Measurements from ENCODE around the gene GYG2.

Gene GYG2

GRCh38 chrX:2841537-2841936 is 12.8 kb downstream of the GYG2 start:
- no peaks in the 10 kb centered on the region for H4K20me1 ChIP-seq (ENCODE audit: low read depth, low read length)
- H2AFZ ChIP-seq (ENCODE audit: low read depth, low read length, severe bottlenecking) = no peak overlapping the region
- H3K9me2 ChIP-seq (replicated peaks; ENCODE audit: insufficient read depth, low read length) = no peaks in the 10 kb centered on the region
- no peaks in the 10 kb centered on the region for H3K27me3 ChIP-seq (ENCODE audit: low read length)
- H3K4me3 ChIP-seq (ENCODE audit: insufficient read depth, low read length, poor library complexity, severe bottlenecking) = no peak overlapping the region
- no peaks in the 10 kb centered on the region for H3F3A ChIP-seq (ENCODE audit: insufficient read depth)
- H3K36me3 ChIP-seq (ENCODE audit: low read length) = no peaks in the 10 kb centered on the region
- no peak overlapping the region for H3K4me2 ChIP-seq (ENCODE audit: low read depth, low read length, poor library complexity, severe bottlenecking)
- no peaks in the 10 kb centered on the region for H3K9me3 ChIP-seq (ENCODE audit: insufficient read depth, low read length)
- no peak overlapping the region for H3K9ac ChIP-seq (ENCODE audit: low read length)
- no peak overlapping the region for H3K27ac ChIP-seq (ENCODE audit: low read depth, low read length)
- no peaks in the 10 kb centered on the region for H3K79me2 ChIP-seq (ENCODE audit: insufficient read depth, low read length)
- no peak for TF ChIP-seq CTCF (IDR thresholded peaks at IDR 0.05; ENCODE audit: insufficient read depth, low read length, poor library complexity, severe bottlenecking)
- no peak for TF ChIP-seq EZH2phosphoT487 (conservative IDR thresholded peaks at IDR 0.05; ENCODE audit: low read length)

GRCh38 chrX:2846992-2847391 is 18.3 kb downstream of the GYG2 start:
- TF ChIP-seq EZH2phosphoT487 (conservative IDR thresholded peaks at IDR 0.05; ENCODE audit: low read length) (no peak), CTCF (IDR thresholded peaks at IDR 0.05; ENCODE audit: insufficient read depth, low read length, poor library complexity, severe bottlenecking) (no peak)
- H3K27me3 ChIP-seq (ENCODE audit: low read length) = no peaks in the 10 kb centered on the region
- no peak overlapping the region for H3K9ac ChIP-seq (ENCODE audit: low read length)
- H3F3A ChIP-seq (ENCODE audit: insufficient read depth) = no peaks in the 10 kb centered on the region
- no peaks in the 10 kb centered on the region for H3K36me3 ChIP-seq (ENCODE audit: low read length)
- no peak overlapping the region for H3K27ac ChIP-seq (ENCODE audit: low read depth, low read length)
- H3K4me3 ChIP-seq (ENCODE audit: insufficient read depth, low read length, poor library complexity, severe bottlenecking) = no peak overlapping the region
- no peaks in the 10 kb centered on the region for H4K20me1 ChIP-seq (ENCODE audit: low read depth, low read length)
- no peak overlapping the region for H3K4me2 ChIP-seq (ENCODE audit: low read depth, low read length, poor library complexity, severe bottlenecking)
- H3K9me3 ChIP-seq (ENCODE audit: insufficient read depth, low read length) = no peaks in the 10 kb centered on the region
- no peak overlapping the region for H2AFZ ChIP-seq (ENCODE audit: low read depth, low read length, severe bottlenecking)
- no peaks in the 10 kb centered on the region for H3K79me2 ChIP-seq (ENCODE audit: insufficient read depth, low read length)
- H3K9me2 ChIP-seq (replicated peaks; ENCODE audit: insufficient read depth, low read length) = no peaks in the 10 kb centered on the region

GRCh38 chrX:2848871-2849301 is 20.2 kb downstream of the GYG2 start:
- Histone ChIP-seq H2AFZ (ENCODE audit: low read depth, low read length, severe bottlenecking) (no peak overlapping the region), H3F3A (ENCODE audit: insufficient read depth) (no peaks in the 10 kb centered on the region), H3K4me3 (ENCODE audit: insufficient read depth, low read length, poor library complexity, severe bottlenecking) (no peak overlapping the region), H3K9me2 (replicated peaks; ENCODE audit: insufficient read depth, low read length) (no peaks in the 10 kb centered on the region), H3K9ac (ENCODE audit: low read length) (no peak overlapping the region), H3K9me3 (ENCODE audit: insufficient read depth, low read length) (no peaks in the 10 kb centered on the region), H3K4me2 (ENCODE audit: low read depth, low read length, poor library complexity, severe bottlenecking) (no peak overlapping the region), H3K79me2 (ENCODE audit: insufficient read depth, low read length) (no peaks in the 10 kb centered on the region), H3K36me3 (ENCODE audit: low read length) (no peaks in the 10 kb centered on the region), H3K27ac (ENCODE audit: low read depth, low read length) (no peak overlapping the region), H3K27me3 (ENCODE audit: low read length) (no peaks in the 10 kb centered on the region), H4K20me1 (ENCODE audit: low read depth, low read length) (no peaks in the 10 kb centered on the region)
- TF ChIP-seq EZH2phosphoT487 (conservative IDR thresholded peaks at IDR 0.05; ENCODE audit: low read length) (no peak), CTCF (IDR thresholded peaks at IDR 0.05; ENCODE audit: insufficient read depth, low read length, poor library complexity, severe bottlenecking) (no peak)

Measured in SU-DHL-6 (cell line).